Nephron progenitor cell (in vitro differentiated cells): ENCODE results near the gene SRRM1.
A peak's percentile ranks its signal among the peaks of the same experiment; 100 is the strongest.

Experiments used
- DNase-seq: peaks from one replicate; pipeline ENCODE4 v3.0.0; 2021
- H3K27ac Mint-ChIP-seq: 2 replicates; pipeline ENCODE4 v1.8.0; 2021; ENCODE audit warnings: mild to moderate bottlenecking, moderate library complexity, mixed read lengths
- H3K27me3 Mint-ChIP-seq: 2 replicates; pipeline ENCODE4 v1.8.0; 2021; ENCODE audit warnings: mild to moderate bottlenecking, low read depth, mixed read lengths; ENCODE audit not compliant: poor library complexity
- H3K36me3 Mint-ChIP-seq: 2 replicates; pipeline ENCODE4 v1.8.0; 2021; ENCODE audit warnings: low read depth, mixed read lengths
- H3K4me1 Mint-ChIP-seq: 2 replicates; pipeline ENCODE4 v1.8.0; 2021; ENCODE audit warnings: mixed read lengths
- H3K4me3 Mint-ChIP-seq: 2 replicates; pipeline ENCODE4 v1.8.0; 2021; ENCODE audit warnings: mild to moderate bottlenecking, moderate library complexity, mixed read lengths
- H3K9me3 Mint-ChIP-seq: 2 replicates; pipeline ENCODE4 v1.8.0; 2021; ENCODE audit warnings: mild to moderate bottlenecking, moderate library complexity, mixed read lengths
- CTCF ChIP-seq: fragments of 200-600 bp; sonication (generic); IDR thresholded peaks from 2 replicates; pipeline ENCODE4 v1.5.0; 2021; ENCODE audit warnings: antibody characterized with exemption

SRRM1 gene

GRCh38 chr1:24642481-24643362 is at the start of gene SRRM1:
TSS of gene SRRM1 (plus strand) at chr1:24643302. CDS start at chr1:24643327, 25 bp downstream.
- Mint-ChIP-seq H3K27ac (peak within 1 kb of the TSS; percentile 100), H3K27me3 (peaks cover 7% of the 10 kb centered on the region), H3K4me3 (peak within 1 kb of the TSS; percentile 97), H3K36me3 (peaks cover 26% of the 10 kb centered on the region), H3K4me1 (peaks cover 37% of the 10 kb centered on the region), H3K9me3 (no peaks in the 10 kb centered on the region)
- no peak for TF ChIP-seq CTCF
- DNase-seq, result peak; percentile 94

GRCh38 chr1:24594328-24594598 is 48.8 kb upstream of the SRRM1 start:
- Mint-ChIP-seq H3K4me1 (no peaks in the 10 kb centered on the region), H3K36me3 (no peaks in the 10 kb centered on the region), H3K9me3 (no peaks in the 10 kb centered on the region), H3K4me3 (no peak overlapping the region), H3K27me3 (peaks cover 25% of the 10 kb centered on the region), H3K27ac (no peak overlapping the region)
- TF ChIP-seq CTCF, result no peak
- no peak for DNase-seq

- H3K27ac Mint-ChIP-seq, result peak overlapping the region; percentile 82
- no peak overlapping the region for H3K4me3 Mint-ChIP-seq
- H3K36me3 Mint-ChIP-seq, result no peaks in the 10 kb centered on the region
- H3K4me1 Mint-ChIP-seq, result no peaks in the 10 kb centered on the region
- peaks cover 14% of the 10 kb centered on the region for H3K27me3 Mint-ChIP-seq
- TF ChIP-seq CTCF, result no peak
- H3K9me3 Mint-ChIP-seq, result no peaks in the 10 kb centered on the region
- no peak for DNase-seq
Measured at GRCh38 chr1:24596401-24596880, 46.7 kb upstream of the SRRM1 start.

- no peaks in the 10 kb centered on the region for H3K9me3 Mint-ChIP-seq
- no peak overlapping the region for H3K27ac Mint-ChIP-seq
- no peaks in the 10 kb centered on the region for H3K4me1 Mint-ChIP-seq
- H3K4me3 Mint-ChIP-seq, result no peak overlapping the region
- peaks cover 7% of the 10 kb centered on the region for H3K27me3 Mint-ChIP-seq
- H3K36me3 Mint-ChIP-seq, result no peaks in the 10 kb centered on the region
- DNase-seq, result no peak
- TF ChIP-seq CTCF, result no peak
Measured at GRCh38 chr1:24599265-24599664, 43.8 kb upstream of the SRRM1 start.

- H3K4me3 Mint-ChIP-seq, result no peak overlapping the region
Measured at GRCh38 chr1:24600551-24600950, 42.6 kb upstream of the SRRM1 start.

More at GRCh38 chr1:24600551-24600950, 42.6 kb upstream of the SRRM1 start:
- no peaks in the 10 kb centered on the region for H3K36me3 Mint-ChIP-seq
- no peak overlapping the region for H3K27ac Mint-ChIP-seq
- DNase-seq, result no peak
- TF ChIP-seq CTCF, result no peak
- no peaks in the 10 kb centered on the region for H3K4me1 Mint-ChIP-seq
- peaks cover 9% of the 10 kb centered on the region for H3K27me3 Mint-ChIP-seq
- H3K9me3 Mint-ChIP-seq, result no peaks in the 10 kb centered on the region
